ENCODE data around the gene FBXO48.

FBXO48 gene

DNA sequence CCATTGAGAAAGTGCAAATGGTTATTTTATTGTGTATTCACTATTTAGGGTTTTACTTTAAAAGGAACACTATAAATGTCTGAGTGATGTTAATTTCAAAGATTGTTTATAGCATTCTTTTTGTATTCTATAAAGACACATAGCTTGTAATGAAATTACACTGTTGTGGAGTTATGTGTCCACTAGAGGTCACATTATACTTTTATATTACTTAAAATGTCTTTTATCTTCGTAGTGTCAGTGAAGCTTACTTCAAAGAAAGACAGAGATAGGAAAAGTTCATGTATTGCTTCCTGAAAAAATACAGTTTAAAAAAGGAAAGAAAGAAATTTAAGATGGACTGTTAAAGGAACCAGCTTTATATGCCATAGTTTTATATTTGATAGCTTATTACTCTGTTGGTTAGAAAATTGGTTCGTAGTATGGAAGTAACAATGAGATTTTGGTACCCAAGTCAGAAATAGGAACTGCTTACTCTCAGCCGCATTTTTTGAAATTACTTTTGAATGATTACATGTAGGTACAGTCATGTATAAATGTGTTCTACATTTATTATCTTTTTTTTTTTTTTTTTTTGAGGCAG is 20.8 kb upstream of the FBXO48 start:
- DNase-seq (ENCODE audit: low read depth) = no peak
- TF ChIP-seq, protein P1, sequence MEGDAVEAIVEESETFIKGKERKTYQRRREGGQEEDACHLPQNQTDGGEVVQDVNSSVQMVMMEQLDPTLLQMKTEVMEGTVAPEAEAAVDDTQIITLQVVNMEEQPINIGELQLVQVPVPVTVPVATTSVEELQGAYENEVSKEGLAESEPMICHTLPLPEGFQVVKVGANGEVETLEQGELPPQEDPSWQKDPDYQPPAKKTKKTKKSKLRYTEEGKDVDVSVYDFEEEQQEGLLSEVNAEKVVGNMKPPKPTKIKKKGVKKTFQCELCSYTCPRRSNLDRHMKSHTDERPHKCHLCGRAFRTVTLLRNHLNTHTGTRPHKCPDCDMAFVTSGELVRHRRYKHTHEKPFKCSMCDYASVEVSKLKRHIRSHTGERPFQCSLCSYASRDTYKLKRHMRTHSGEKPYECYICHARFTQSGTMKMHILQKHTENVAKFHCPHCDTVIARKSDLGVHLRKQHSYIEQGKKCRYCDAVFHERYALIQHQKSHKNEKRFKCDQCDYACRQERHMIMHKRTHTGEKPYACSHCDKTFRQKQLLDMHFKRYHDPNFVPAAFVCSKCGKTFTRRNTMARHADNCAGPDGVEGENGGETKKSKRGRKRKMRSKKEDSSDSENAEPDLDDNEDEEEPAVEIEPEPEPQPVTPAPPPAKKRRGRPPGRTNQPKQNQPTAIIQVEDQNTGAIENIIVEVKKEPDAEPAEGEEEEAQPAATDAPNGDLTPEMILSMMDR (IDR thresholded peaks at IDR 0.05; ENCODE audit: control insufficient read depth, insufficient read depth, low read depth, low read length, missing control alignments) = peak; percentile 34
- H3K4me3 ChIP-seq (ENCODE audit: control insufficient read depth, low read depth, low read length) = no peak overlapping the region

DNA sequence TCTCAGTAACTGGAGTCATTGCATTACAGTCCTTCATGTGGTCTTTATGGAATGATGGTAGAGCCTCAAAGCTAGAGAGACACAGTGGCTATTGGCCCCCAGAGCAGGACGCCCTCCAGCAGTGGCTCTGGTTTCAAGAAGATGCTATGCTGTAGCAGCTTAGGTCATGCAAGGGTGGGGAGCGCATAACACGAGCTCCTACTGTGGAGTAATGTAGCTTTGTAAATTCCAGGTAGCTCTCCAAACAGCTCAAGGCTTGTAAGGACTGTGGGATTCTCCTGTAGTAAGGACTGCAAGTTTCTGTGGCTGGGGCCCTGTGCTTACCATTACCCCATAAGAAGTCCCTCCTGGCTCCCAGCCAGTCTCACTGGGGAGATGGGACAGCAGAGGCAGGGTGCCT is 15.9 kb upstream of the FBXO48 start:
- TF ChIP-seq, protein P1 (IDR thresholded peaks at IDR 0.05; ENCODE audit: control insufficient read depth, insufficient read depth, low read depth, low read length, missing control alignments) = no peak
- no peak overlapping the region for H3K4me3 ChIP-seq (ENCODE audit: control insufficient read depth, low read depth, low read length)
- DNase-seq (ENCODE audit: low read depth) = no peak

DNA sequence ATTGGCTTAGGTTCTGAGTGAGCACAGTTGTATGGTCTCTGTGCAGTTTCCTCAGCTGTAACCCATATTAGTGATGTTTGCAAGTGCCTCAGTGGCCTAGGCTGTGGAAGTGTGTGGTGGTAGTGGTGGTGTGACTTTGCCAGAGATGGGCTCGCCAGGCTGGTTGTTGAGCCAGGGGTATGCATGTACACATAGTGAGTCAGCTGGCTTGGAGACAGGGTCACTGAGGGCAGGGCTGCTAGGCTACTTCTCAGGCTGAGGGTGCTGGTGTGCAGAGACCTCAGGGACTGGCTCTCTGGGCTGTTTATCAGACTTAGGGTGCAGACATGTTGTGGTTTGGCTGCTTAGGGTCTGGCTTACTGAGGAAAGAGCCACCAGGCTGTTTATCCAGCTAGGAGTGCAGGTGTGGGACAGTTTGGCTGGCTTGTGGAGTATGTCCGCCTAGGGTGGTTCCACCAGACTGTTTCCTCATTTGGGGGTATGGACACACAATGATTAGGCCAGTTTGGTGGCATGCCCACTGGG is 15.3 kb upstream of the FBXO48 start:
- TF ChIP-seq, protein P1 (IDR thresholded peaks at IDR 0.05; ENCODE audit: control insufficient read depth, insufficient read depth, low read depth, low read length, missing control alignments) = no peak
- DNase-seq (ENCODE audit: low read depth) = no peak

DNA sequence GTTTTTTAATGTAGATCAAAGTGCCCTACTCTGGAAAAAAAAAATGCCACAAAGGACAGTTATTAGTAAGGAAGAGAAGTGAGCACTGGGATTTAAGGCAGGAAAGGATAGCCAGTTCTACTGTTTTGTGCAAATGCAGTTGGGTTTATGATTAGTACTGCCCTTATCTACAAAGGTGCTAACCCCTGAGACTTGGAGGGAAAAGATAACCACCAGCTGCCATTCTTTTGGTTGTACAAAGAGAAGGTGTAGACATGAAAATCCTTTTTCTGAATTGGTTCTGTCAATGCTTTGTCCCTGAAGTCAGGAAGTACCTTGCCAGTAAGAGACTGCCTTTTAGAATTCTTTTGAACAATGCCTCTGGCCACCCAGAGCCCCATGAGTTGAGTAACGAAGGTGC is 11.6 kb upstream of the FBXO48 start:
- no peak for DNase-seq (ENCODE audit: low read depth)
- H3K4me3 ChIP-seq (ENCODE audit: control insufficient read depth, low read depth, low read length) = no peak overlapping the region
- TF ChIP-seq, protein P1 (IDR thresholded peaks at IDR 0.05; ENCODE audit: control insufficient read depth, insufficient read depth, low read depth, low read length, missing control alignments) = no peak

More for the DNA sequence above, 15.3 kb upstream of the FBXO48 start:
- no peak overlapping the region for H3K4me3 ChIP-seq (ENCODE audit: control insufficient read depth, low read depth, low read length)

DNA sequence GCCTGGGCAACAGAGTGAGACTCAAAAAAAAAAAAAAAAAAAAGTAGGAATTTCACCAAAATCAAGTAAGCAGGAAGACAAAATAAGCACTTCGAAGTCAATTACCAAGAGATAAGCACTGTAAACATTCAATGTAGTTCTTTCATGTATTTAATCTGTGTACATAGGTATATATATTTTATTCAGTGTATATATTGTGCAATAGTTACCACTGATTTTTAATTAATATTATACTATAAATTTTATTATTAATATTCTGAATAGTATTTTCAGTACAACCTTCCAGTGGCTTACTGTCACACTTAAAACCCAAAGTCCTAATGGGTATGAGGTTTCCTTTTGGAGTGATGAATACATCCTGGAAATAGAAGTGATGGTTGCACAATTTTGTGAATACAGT is 9.4 kb upstream of the FBXO48 start:
- DNase-seq (ENCODE audit: low read depth) = no peak
- no peak overlapping the region for H3K4me3 ChIP-seq (ENCODE audit: control insufficient read depth, low read depth, low read length)
- TF ChIP-seq, protein P1 (IDR thresholded peaks at IDR 0.05; ENCODE audit: control insufficient read depth, insufficient read depth, low read depth, low read length, missing control alignments) = no peak

DNA sequence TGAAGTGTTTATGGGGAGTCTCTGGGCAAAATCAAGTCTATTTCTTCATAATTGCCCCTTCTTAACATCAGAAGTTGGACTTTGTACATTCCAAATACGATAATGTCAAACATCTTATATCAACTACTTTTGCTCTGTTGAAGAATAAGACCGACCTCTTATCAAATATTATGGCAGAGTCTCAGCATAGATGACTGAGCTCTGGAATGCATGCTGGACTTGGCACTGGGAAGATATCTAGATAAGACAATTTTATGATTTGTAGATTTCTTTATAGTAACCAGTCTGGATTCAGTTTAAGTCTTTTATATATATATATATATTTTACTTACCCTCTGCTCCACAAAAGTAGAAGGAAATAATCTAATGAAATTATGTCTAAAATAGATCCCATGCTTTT is 8.5 kb upstream of the FBXO48 start:
- TF ChIP-seq, protein P1 (IDR thresholded peaks at IDR 0.05; ENCODE audit: control insufficient read depth, insufficient read depth, low read depth, low read length, missing control alignments) = no peak
- no peak overlapping the region for H3K4me3 ChIP-seq (ENCODE audit: control insufficient read depth, low read depth, low read length)
- DNase-seq (ENCODE audit: low read depth) = no peak
